Ecto neural progenitor cell (in vitro differentiated cells): ENCODE measurements around the gene EXOSC5.
"Not testable (repeated sequence)": the region's sequence is repeated elsewhere in the genome, so short reads cannot be mapped to it uniquely, and the experiment has no call there.

Experiments
- DNase-seq: peaks from one replicate; pipeline ENCODE4 v3.0.0-alpha.2; 2018; ENCODE audit warnings: low spot score

EXOSC5 gene

DNA sequence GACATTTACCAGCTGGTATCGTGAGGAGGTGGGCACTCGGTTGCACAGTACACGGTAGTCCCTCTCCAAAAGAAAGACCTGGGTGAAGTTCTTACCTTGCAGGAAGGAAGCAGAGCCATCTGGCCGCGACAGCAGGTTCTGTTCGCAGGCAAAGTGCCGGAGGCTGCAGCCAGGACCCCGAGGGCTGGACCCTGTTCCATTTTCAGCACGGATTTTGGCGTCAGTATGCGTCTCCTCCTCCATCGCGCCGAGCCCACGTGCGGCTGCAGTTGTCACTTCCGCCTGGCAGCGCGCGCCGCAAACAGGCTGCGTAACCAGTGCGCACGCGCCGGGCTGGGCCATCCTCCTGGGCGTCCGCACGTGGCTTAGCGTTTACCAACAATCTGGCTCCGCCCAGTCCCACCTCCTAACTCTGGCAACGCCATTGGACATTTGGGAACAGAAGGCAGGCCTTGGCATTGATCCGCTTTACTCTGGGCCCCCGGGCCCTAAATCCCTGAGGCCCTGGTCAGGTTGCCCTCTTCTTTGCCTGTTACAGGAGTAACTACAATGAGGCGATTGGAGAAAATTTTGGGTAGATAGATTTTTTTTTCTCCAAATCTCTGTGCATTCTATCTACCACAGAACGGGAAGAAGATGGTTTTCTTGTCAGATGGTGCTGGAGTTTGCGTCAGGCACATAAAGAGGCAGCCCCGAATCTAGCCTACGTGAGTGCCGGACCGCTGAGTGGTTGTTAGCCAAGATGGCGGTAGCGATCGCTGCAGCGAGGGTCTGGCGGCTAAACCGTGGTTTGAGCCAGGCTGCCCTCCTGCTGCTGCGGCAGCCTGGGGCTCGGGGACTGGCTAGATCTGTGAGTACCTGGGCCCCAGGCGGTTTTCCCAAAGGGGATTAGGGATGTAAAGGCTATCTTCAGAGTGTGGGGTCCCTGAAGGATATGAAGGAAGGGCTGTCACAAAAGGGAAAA is at the start of gene EXOSC5, which contains the start of gene BCKDHA:
EXOSC5 (minus strand) TSS at position 274 of the 964 bp plus-strand sequence; CDS start at position 243, 31 bp downstream.
BCKDHA (plus strand) TSS at position 733 of the 964 bp plus-strand sequence; CDS start at position 743, 10 bp downstream.
- peak; percentile 99 for DNase-seq

DNA sequence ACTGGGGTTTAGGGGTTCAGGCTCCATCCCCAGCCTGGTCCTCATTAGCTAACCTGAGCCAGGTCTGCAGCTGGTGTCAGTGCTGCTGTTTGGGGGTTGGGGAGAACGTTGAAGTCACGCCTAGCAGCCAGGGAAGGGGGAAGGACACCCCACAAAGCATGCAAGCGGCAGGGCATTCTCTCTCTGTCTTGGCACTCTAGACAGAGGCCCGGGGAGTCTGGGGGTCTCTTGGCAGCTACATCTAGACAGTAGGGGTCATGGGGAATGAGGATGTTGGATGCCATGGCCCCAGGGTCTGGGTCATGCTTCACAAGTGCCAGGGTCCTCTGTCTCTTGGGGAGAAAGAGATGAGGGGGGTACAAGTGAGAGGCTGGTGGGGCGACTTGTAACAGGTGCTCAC is 48.4 kb upstream of the EXOSC5 start:
- no peak for DNase-seq

GRCh38 chr19:41443813-41444455 is 46.8 kb upstream of the EXOSC5 start:
- no peak for DNase-seq

- DNase-seq = no peak
These were observed 45.6 kb upstream of the EXOSC5 start, which contains the start of gene ERICH4 for GRCh38 chr19:41442473-41443355. Gene ERICH4 (plus strand): TSS chr19:41443156. CDS start chr19:41443170, 14 bp downstream.

DNA sequence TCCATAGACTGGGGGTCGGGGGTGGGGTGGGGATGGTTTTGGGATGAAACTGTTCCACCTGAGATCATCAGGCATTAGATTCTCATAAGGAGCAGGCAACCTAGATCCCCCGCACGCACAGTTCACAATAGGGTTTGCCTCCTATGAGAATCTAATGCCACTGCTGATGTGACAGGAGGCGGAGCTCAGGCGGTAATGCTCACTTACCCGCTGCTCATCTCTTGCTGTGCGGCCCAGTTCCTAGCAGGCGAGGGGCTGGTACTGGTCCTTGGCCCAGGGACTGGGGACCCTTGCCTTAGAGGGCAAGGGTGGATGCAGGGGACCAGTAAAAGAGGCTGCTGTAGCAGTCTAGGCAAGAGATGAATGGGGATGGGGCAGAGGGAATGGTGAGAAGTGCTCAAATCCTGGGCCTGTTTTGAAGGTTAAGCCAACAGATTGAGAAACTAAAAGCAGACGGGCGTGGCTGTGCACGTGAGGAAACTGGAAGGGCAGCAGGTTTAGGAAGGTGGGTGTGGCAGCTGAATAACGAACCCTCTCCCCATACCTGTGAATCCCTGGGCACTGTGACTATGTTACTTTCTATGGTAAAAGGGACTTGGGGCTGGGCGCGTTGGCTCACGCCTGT is 44.3 kb upstream of the EXOSC5 start:
- no peak for DNase-seq

- DNase-seq = peak; percentile 95
These were observed 42.5 kb upstream of the EXOSC5 start, which contains the start of gene DMAC2 for GRCh38 chr19:41439441-41440222. Gene DMAC2 (minus strand): TSS chr19:41439912. CDS start chr19:41439899, 13 bp downstream.

- no peak for DNase-seq
These were observed 40.9 kb upstream of the EXOSC5 start for GRCh38 chr19:41437944-41438574.

DNA sequence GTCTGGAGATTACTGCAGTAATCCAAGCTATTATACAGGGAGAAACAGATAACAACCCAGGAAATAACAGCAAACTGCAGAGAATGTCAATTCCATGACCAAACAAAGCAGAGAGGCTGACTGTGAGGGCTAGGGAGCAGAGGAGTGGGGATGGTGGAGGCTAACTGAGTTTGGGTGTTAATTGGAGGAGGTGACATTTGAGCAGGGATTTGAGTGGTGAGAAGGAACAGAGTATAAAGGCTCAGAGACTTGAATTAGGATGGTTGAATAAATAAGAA is 39.5 kb upstream of the EXOSC5 start:
- DNase-seq = no peak

DNA sequence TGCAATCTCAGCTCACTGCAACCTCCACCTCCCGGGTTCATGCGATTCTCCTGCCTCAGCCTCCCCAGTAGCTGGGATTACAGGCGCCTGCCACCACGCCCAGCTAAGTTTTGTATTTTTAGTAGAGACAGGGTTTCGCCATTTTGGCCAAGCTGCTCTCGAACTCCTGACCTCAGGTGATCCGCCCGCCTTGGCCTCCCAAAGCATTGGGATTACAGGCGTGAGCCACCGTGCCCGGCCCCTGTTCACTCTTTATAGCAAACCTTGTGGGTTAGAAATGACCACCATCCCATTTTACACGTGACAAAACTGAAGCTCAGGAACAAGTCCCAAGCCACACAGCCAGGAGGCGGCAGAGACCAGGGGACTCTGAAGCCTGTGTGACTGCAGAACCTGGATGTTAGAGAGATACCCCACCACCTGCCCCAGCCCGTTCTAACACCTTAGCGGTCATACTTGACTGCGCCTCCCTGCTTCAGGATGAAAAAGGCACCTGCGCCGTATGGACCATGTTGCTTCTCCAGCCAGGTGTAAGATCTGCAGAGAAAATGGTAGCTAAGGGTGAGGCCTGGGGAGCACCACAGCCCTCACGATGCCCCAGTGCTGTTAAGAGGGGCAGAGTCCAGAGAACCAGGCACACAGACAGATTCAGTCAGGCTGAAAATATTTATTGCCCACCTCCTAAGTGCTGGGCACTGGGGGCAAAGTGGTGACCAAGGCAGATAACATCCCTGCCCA is 38.9 kb upstream of the EXOSC5 start:
- DNase-seq = no peak

GRCh38 chr19:41435376-41435775 is 38.2 kb upstream of the EXOSC5 start:
- DNase-seq = not testable (repeated sequence)

DNA sequence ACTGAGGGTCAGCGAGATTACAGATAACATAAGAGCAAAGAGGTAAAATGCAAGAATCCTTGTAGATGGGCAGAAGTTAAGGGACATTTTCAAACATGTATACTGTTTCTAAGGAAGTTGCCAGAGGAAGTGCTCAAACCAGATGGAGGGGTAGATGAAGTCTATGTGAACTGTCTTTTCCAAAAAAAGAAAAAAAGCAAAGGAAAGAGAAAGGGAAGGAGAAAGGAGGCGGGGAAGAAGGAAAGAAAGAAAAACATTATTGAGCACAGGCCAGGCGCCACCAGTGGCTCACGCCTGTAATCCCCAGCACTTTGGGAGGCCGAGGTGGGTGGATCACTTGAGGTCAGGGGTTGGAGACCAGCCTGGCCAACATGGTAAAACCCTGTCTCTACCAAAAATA is 37.3 kb upstream of the EXOSC5 start:
- DNase-seq = no peak

DNA sequence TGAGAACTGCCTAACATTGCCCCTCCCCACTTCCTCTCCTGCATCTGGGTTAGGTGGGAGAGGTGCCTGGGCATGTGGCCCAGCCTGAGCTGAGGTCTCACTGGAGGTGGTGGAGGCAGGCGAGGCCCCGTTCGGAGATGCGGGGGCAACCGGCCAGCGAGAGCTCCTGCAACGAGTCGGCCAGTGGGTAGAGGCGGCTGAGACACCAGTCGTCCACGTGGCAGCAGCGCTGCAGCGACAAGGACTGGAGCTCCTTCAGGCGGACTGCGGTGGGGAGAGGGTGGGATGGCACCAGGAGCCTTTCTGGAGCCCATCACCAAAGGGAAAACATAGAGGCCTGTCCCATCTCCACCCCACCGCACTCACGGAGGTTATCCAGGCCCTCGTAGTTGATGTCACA is 36.0 kb upstream of the EXOSC5 start:
- no peak for DNase-seq

GRCh38 chr19:41431426-41432386 is 34.5 kb upstream of the EXOSC5 start:
- no peak for DNase-seq

DNA sequence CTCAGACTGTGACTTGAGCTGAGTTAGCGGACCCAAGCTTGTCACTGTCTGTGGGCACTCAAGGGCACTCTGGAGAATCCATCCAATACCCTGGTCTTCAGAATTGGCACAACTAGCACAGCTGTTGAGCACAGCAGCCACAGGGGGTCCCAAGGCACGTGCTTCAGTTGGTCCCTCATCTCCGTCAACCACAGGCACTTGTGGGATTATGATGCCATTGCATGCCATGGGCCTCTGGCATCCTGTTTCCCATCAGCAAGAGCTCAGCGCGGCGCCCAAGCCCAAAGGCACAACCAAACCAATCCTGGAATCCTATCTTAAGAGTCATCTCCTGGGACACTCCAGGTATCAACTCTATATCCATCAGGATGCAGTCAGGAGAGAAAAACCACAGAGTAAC is 33.8 kb upstream of the EXOSC5 start:
- DNase-seq = no peak

DNA sequence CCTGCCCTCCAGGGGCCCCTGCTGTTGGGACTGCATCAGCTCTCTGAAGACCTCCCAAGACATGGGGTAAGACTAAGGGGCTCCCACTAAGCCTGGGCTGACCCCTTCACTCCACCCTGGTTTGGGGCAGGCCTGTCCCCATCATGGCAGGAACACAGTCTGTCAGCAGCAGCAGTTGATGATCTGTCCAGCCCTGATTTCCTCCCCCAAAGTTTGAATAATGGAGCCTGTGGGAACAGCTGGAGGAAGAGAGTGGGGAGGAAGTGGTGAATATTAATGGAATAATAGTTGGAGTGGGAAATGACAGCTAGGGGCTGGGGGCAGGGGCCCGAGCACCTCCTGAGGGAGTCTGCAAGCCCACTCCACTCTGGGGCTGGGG is 31.3 kb upstream of the EXOSC5 start:
- DNase-seq = no peak

DNA sequence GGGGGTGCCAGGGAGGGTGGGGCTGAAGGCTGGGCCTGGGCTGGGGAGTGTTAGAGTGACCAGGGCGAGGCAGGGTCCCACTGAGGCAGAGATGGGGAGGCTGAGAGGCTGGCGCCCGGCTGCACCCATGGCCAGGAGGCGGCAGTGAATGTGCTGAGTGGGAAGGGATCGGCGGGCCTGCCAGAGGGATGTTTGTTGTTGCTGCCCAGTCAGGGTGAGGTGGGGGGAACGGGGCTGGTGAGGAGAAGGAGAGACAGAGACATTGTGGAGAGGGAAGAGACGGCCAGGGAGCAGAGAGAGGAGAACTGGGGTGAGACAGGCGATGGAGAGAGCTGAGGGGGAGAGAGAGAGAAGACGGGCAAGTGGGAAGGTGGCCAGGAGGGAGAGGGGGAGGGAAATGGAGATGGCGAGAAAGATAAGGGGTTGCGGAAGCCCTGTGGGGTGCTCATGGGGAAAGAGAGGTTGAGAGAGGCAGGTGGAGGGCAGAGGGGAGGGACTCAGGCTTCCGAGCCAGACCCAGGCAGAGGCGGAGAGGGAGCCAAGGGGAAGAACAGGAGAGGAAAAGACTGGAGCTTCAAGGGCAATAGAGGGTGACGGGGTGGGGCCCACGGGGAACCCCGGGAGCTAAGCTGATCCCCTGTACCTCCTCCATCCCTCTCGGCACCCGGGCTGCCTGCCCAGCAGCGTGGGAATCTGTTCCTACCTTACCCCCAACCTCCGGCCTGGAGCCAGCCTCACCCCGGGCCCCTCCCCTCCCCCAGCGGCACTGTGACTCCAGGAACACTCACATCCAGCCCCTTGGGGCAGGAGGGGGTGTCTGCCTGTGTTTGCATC is 30.7 kb upstream of the EXOSC5 start:
- DNase-seq = no peak

GRCh38 chr19:41426952-41427646 is 29.9 kb upstream of the EXOSC5 start, which contains the start of gene B3GNT8:
Gene B3GNT8 (minus strand): TSS chr19:41427374. CDS start chr19:41426778, 596 bp downstream.
- peak; percentile 90 for DNase-seq
